ENCODE data around the gene CEL. TPM values are rescaled to one million over a fixed set of nuclear protein-coding genes. Genes with fewer than 3 reads are reported as not detected.
"Not testable (repeated sequence)": the region's sequence is repeated elsewhere in the genome, so short reads cannot be mapped to it uniquely, and the experiment has no call there.

Gene CEL
- total RNA-seq (2014; rRNA removed; shearing (Covaris generic)): 0.61 TPM in 1 of 2 replicates, not detected in the other

- not testable (repeated sequence) for H3K27ac ChIP-seq; H3K27me3 ChIP-seq (replicated peaks)
These were observed at the start of gene CEL for GRCh38 chr9:133061764-133062145. TSS of gene CEL (plus strand) at chr9:133061981. CDS start at chr9:133062003, 22 bp downstream.

DNA sequence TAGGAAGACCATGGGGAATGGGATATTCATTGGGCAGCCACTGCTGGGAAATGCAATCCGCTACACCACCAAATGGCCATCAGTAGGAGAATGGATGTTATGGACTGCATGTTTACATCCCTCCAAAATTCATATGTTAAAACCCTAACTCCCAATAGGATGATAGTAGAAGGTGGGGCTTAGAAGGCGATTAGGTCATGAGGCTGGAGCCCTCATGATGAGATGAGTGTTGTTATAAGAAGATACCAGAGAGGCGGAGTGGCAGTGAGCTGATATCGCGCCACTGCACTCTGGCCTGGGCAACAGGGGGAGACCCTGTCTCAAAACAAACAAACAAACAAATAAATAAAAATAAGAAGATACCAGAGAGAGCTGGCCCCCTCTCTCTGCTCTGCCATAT, 47.1 kb upstream of the CEL start:
- no peak overlapping the region for H3K27ac ChIP-seq
- no peaks in the 10 kb centered on the region for H3K4me1 ChIP-seq (replicated peaks)
- no peaks in the 10 kb centered on the region for H3K36me3 ChIP-seq
- no peak for DNase-seq (ENCODE audit: low read depth in 1 of 2, low spot score in 2 of 2)
- H3K9me3 ChIP-seq (replicated peaks): no peaks in the 10 kb centered on the region
- H3K27me3 ChIP-seq (replicated peaks): peaks cover 23% of the 10 kb centered on the region
- no peak overlapping the region for H3K4me3 ChIP-seq

More at GRCh38 chr9:133061764-133062145, at the start of gene CEL:
- not testable (repeated sequence) for H3K9me3 ChIP-seq (replicated peaks); H3K4me3 ChIP-seq; DNase-seq (ENCODE audit: low read depth in 1 of 2, low spot score in 2 of 2); H3K4me1 ChIP-seq (replicated peaks)
- peaks cover 16% of the 10 kb centered on the region for H3K36me3 ChIP-seq

- H3K36me3 ChIP-seq: no peaks in the 10 kb centered on the region
- DNase-seq (ENCODE audit: low read depth in 1 of 2, low spot score in 2 of 2): no peak
These were observed 38.5 kb upstream of the CEL start for GRCh38 chr9:133023117-133023890.

GRCh38 chr9:133026426-133026825, 35.4 kb upstream of the CEL start:
- Histone ChIP-seq H3K9me3 (replicated peaks) (no peaks in the 10 kb centered on the region), H3K27ac (no peak overlapping the region), H3K36me3 (no peaks in the 10 kb centered on the region), H3K4me1 (replicated peaks) (peaks cover 12% of the 10 kb centered on the region), H3K4me3 (no peak overlapping the region), H3K27me3 (replicated peaks) (no peaks in the 10 kb centered on the region)
- DNase-seq (ENCODE audit: low read depth in 1 of 2, low spot score in 2 of 2): no peak

More at GRCh38 chr9:133023117-133023890, 38.5 kb upstream of the CEL start:
- Histone ChIP-seq H3K4me1 (replicated peaks) (no peaks in the 10 kb centered on the region), H3K27me3 (replicated peaks) (no peaks in the 10 kb centered on the region), H3K9me3 (replicated peaks) (no peaks in the 10 kb centered on the region), H3K27ac (no peak overlapping the region), H3K4me3 (no peak overlapping the region)

DNA sequence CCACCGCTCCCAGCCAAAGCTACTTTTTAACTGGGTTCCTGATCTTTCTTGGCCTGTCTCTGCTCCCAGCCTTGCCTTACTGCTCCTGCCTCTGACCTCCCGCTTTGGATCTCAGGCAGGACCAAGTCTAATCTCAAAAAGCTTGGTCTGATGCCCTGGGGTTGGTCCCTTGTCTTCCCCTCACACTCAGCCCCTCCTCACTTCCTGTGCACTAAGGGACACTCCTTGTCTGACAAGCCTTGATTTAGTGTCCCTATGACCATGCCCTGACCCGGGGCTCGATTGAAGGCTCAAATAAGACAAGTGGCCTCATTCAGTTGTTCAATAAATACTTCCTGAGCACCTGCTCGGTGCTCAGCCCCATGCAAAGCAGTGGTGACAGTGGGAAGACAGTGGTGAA, 34.6 kb upstream of the CEL start:
- Histone ChIP-seq H3K27ac (no peak overlapping the region), H3K4me3 (no peak overlapping the region), H3K36me3 (peaks cover 1% of the 10 kb centered on the region; the same call in 1 of the 2 replicates), H3K9me3 (replicated peaks) (no peaks in the 10 kb centered on the region), H3K27me3 (replicated peaks) (no peaks in the 10 kb centered on the region), H3K4me1 (replicated peaks) (peaks cover 18% of the 10 kb centered on the region)
- no peak for DNase-seq (ENCODE audit: low read depth in 1 of 2, low spot score in 2 of 2)

- Histone ChIP-seq H3K36me3 (peaks cover 12% of the 10 kb centered on the region), H3K27ac (no peak overlapping the region), H3K27me3 (replicated peaks) (no peaks in the 10 kb centered on the region), H3K9me3 (replicated peaks) (no peaks in the 10 kb centered on the region), H3K4me3 (no peak overlapping the region), H3K4me1 (replicated peaks) (peaks cover 19% of the 10 kb centered on the region)
- no peak for DNase-seq (ENCODE audit: low read depth in 1 of 2, low spot score in 2 of 2)
These were observed 33.6 kb upstream of the CEL start for GRCh38 chr9:133028221-133028620.

DNA sequence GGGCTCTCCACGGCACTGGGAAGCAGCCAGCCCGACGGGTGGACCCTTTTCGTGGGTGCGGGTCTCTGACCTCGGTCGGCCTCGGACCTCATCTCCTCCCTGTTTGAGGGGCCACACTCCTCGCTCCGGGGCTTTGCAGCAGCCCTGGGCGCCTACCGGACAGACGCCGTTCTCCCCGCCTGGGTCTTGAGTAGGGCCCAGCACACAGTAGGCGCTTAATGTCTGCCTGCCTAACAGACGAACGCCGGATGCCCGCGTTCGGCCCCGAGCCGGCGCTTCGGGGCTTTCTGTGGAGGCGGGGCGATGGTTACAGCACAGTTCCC, 31.8 kb upstream of the CEL start:
- no peak for DNase-seq (ENCODE audit: low read depth in 1 of 2, low spot score in 2 of 2)

DNA sequence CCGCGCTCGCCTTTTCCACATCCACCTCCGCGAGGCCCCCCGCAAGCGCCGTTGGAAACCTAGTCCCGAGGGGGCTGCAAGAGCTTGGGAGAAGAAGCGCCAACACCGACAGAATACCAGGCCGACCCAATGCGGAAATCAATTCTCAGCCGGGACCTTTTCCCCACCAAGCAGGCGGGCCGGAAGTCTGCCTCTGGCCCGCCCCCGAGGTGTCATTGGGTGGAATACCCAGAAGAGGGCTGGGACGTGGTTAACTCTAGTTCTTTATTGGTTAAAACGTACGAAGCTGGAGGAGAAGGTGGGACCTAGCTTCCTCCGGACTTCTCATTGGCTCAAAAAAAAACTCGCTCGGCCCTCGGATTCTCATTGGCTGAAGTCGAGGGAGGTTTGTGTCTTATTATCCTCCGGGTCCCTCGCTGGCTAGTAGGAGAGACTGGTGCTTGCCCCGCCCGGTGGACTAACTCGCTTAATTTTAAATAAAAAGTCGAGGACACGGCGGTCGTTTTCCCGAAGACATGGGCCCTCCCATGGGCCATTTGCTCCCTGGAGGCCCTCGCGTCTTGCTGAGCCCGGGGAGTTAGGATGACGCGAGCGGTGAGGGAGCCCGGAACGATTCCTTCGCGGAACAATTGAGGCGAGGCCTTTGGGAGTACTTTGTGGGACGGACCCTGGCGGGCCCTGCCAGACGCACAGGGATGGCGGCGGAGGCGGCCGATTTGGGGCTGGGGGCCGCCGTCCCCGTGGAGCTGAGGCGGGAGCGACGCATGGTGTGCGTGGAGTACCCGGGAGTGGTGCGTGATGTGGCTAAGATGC, 31.3 kb upstream of the CEL start, which contains the start of gene GTF3C5:
GTF3C5 (plus strand) TSS at position 681 of the 813 bp plus-strand sequence; CDS start at position 696, 15 bp downstream.
- Histone ChIP-seq H3K27ac (peak within 1 kb of the TSS; percentile 61), H3K4me1 (replicated peaks) (peaks cover 19% of the 10 kb centered on the region), H3K27me3 (replicated peaks) (no peaks in the 10 kb centered on the region), H3K4me3 (peak within 1 kb of the TSS; percentile 64), H3K36me3 (peaks cover 15% of the 10 kb centered on the region), H3K9me3 (replicated peaks) (no peaks in the 10 kb centered on the region)
- DNase-seq (ENCODE audit: low read depth in 1 of 2, low spot score in 2 of 2): peak; percentile 92 to 98

More for the DNA sequence above, 31.8 kb upstream of the CEL start:
- Histone ChIP-seq H3K9me3 (replicated peaks) (no peaks in the 10 kb centered on the region), H3K4me1 (replicated peaks) (peaks cover 19% of the 10 kb centered on the region), H3K36me3 (peaks cover 15% of the 10 kb centered on the region), H3K27ac (peak overlapping the region; percentile 55), H3K27me3 (replicated peaks) (no peaks in the 10 kb centered on the region), H3K4me3 (peak overlapping the region; percentile 64)

DNA sequence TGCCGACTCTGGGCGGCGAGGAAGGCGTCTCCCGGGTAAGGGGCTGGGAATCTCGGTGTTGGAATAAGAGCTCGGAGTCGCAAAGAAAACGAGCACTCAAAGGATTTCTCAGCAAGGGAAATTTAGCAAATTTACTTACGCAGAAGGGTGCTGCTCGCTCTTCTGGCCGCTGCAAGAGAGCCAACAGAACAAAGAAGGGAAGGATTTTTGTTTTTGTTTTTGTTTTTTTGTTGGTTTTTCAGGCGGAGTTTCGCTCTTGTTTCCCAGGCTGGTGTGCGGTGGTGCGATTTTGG, 30.7 kb upstream of the CEL start:
- no peak for DNase-seq (ENCODE audit: low read depth in 1 of 2, low spot score in 2 of 2)
- Histone ChIP-seq H3K27me3 (replicated peaks) (no peaks in the 10 kb centered on the region), H3K4me3 (peak overlapping the region; percentile 64), H3K9me3 (replicated peaks) (no peaks in the 10 kb centered on the region), H3K36me3 (peaks cover 15% of the 10 kb centered on the region), H3K27ac (peak overlapping the region; percentile 61), H3K4me1 (replicated peaks) (peaks cover 19% of the 10 kb centered on the region)

DNA sequence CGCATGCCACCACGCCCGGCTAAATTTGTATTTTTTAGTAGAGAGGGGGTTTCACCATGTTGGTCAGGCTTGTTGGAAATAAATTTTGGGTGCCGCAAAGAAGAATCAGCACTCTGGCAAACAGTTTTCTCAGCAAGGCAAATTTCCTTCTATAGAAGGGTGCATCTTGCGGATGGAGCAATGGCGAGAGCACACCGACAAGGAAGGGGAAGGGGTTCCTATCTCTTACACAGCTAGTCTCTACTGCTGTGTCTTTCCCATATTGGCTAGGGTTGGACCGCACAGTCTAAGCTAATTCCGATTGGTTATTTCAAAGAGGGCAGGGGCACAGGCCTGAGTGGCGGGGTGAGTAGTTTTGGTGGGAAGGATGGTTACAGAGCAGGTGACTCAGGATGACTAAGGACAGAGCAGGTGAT, 30.3 kb upstream of the CEL start:
- Histone ChIP-seq H3K27ac (no peak overlapping the region), H3K4me1 (replicated peaks) (peaks cover 19% of the 10 kb centered on the region), H3K36me3 (peaks cover 16% of the 10 kb centered on the region), H3K27me3 (replicated peaks) (no peaks in the 10 kb centered on the region), H3K4me3 (peak overlapping the region; percentile 64), H3K9me3 (replicated peaks) (no peaks in the 10 kb centered on the region)
- no peak for DNase-seq (ENCODE audit: low read depth in 1 of 2, low spot score in 2 of 2)

GRCh38 chr9:133032171-133032570, 29.6 kb upstream of the CEL start:
- Histone ChIP-seq H3K27me3 (replicated peaks) (no peaks in the 10 kb centered on the region), H3K4me1 (replicated peaks) (peaks cover 19% of the 10 kb centered on the region), H3K27ac (no peak overlapping the region), H3K36me3 (peaks cover 18% of the 10 kb centered on the region), H3K9me3 (replicated peaks) (no peaks in the 10 kb centered on the region), H3K4me3 (no peak overlapping the region)
- no peak for DNase-seq (ENCODE audit: low read depth in 1 of 2, low spot score in 2 of 2)

DNA sequence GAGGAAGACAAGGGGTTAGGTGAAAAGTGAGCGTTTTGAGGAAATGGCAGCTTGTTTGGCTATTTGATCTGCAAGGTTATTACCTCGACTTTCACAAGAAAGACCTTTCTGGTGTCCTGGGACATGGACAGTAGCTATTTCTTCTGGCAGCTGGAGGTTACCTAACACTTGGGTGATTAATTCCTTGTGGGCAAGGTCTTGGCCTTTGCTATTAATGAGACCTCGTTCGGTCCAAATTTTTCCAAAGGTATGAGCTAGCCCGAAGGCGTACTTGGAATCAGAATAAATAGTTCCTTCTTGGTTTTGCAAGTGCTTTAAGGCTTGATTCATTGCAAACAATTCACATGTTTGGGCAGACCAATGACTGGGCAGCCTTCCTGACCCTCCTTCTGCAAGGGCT, 26.1 kb upstream of the CEL start:
- Histone ChIP-seq H3K4me1 (replicated peaks) (peaks cover 7% of the 10 kb centered on the region), H3K27ac (no peak overlapping the region), H3K27me3 (replicated peaks) (no peaks in the 10 kb centered on the region), H3K9me3 (replicated peaks) (no peaks in the 10 kb centered on the region), H3K36me3 (peaks cover 21% of the 10 kb centered on the region), H3K4me3 (no peak overlapping the region)
- no peak for DNase-seq (ENCODE audit: low read depth in 1 of 2, low spot score in 2 of 2)

DNA sequence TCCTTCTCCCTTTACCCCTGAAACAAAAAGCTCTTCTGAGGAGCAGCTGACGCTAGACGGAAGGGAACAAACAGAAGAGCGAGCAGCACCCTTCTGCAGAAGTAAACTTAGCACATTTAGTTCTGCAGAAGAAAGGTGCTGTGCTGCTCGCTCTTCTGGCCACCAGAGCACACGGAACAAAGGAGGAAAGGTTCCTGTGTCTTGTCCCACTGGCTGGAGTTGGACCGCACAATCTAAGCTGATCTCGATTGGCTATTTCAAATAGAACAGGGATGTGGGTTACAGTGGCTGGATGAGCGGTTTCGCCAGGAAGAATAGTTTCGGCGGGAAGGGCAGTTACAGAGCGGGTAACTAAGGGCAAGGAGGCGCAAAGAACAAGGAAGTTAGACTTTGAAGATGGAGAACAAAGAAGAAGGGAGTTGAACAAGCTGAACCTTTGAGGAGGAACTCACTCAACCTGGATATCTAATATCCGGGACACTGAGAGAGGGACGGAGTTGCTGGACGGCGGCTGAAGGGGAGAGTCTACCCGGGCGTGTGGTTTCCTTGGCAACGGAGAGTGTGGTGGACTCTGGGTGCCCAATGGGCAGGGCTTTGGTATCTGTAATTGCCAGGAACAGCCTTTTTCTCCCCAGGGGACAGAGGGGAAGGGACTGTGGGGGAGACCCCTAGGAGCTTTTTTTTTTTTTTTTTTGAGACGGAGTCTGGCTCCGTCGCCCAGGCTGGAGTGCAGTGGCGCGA, 23.8 kb upstream of the CEL start:
- no peak for DNase-seq (ENCODE audit: low read depth in 1 of 2, low spot score in 2 of 2)
- H3K9me3 ChIP-seq (replicated peaks): no peaks in the 10 kb centered on the region
- H3K36me3 ChIP-seq: peaks cover 29% of the 10 kb centered on the region
- H3K4me3 ChIP-seq: no peak overlapping the region
- H3K27ac ChIP-seq: no peak overlapping the region
- no peaks in the 10 kb centered on the region for H3K4me1 ChIP-seq (replicated peaks)
- no peaks in the 10 kb centered on the region for H3K27me3 ChIP-seq (replicated peaks)
